ENCODE measurements around the gene NHLH1. TPM values are rescaled to one million over a fixed set of nuclear protein-coding genes. Genes with fewer than 3 reads are reported as not detected.

The NHLH1 gene
- total and polyA plus RNA-seq, 8 donors = 0.11 to 0.14 TPM; not detected in 6

DNA sequence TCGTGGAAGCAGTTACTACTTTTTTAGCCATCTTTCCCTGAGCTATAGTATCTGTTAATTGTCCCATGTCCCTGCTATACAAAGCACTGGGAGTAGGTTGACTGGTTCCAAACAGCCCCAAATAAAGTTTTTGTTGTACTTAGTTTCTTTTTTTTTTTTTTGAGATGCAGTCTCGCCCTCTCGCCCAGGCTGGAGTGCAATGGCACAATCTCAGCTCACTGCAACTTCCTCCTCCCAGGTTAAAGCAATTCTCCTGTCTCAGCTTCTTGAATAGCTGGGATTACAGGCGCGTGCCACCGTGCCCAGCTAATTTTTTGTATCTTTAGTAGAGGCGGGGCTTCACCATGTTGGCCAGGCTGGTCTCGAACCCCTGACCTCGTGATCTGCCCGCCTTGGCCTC lies 20.4 kb upstream of the NHLH1 start:
- Histone ChIP-seq H3K4me1 (peaks cover 0 to 19% (median 4%) of the 10 kb centered on the region in 3 donors), H3K4me3 (no peak overlapping the region), H3K27ac (peak overlapping the region in 1 of 4 donors; percentile 12), H3K9me3 (no peaks in the 10 kb centered on the region), H3K36me3 (peaks cover 8 to 30% (median 18%) of the 10 kb centered on the region in 3 donors), H3K27me3 (no peaks in the 10 kb centered on the region)
- TF ChIP-seq, protein P1, sequence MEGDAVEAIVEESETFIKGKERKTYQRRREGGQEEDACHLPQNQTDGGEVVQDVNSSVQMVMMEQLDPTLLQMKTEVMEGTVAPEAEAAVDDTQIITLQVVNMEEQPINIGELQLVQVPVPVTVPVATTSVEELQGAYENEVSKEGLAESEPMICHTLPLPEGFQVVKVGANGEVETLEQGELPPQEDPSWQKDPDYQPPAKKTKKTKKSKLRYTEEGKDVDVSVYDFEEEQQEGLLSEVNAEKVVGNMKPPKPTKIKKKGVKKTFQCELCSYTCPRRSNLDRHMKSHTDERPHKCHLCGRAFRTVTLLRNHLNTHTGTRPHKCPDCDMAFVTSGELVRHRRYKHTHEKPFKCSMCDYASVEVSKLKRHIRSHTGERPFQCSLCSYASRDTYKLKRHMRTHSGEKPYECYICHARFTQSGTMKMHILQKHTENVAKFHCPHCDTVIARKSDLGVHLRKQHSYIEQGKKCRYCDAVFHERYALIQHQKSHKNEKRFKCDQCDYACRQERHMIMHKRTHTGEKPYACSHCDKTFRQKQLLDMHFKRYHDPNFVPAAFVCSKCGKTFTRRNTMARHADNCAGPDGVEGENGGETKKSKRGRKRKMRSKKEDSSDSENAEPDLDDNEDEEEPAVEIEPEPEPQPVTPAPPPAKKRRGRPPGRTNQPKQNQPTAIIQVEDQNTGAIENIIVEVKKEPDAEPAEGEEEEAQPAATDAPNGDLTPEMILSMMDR (IDR thresholded peaks at IDR 0.05) = no peak
- ATAC-seq (no peak), FAIRE-seq (no peak), DNase-seq (no peak)
- intact Hi-C loops (cut with DNase I) = no loop called here
- 81 to 88% methylated on average over 10 of the region's 10 CpGs for WGBS, 2 donors

DNA sequence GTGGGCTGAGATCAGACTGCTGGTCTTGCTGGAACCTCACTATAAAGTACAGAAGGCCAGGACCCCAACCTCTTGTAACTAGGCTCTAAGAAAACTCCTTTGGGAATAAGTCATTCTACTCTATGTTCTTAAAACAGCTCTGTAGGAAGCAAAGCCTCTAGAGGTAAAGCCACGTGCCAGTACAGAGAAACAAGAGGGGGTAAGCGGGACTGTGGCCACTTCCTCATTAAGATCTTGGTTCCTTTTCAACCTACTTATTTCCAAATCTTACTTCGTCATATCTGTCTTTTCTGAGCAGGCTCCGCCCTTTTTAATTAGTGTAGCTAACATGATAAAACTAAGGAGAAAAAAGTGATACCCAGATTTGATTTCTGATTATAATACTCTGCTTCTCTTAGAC lies 19.9 kb upstream of the NHLH1 start:
- ATAC-seq = no peak
- no peaks in the 10 kb centered on the region for H3K27me3 ChIP-seq
- H3K4me3 ChIP-seq = no peak overlapping the region
- no peak for DNase-seq
- 76 to 80% methylated on average over 4 of the region's 4 CpGs for WGBS, 2 donors
- peak overlapping the region in 1 of 4 donors; percentile 12 for H3K27ac ChIP-seq
- FAIRE-seq = no peak
- H3K36me3 ChIP-seq = peaks cover 11 to 35% (median 19%) of the 10 kb centered on the region in 3 donors
- no peaks in the 10 kb centered on the region for H3K9me3 ChIP-seq
- TF ChIP-seq, protein P1 (IDR thresholded peaks at IDR 0.05) = no peak
- intact Hi-C loops (cut with DNase I) = no loop called here
- H3K4me1 ChIP-seq = peaks cover 0 to 14% (median 0%) of the 10 kb centered on the region in 3 donors

DNA sequence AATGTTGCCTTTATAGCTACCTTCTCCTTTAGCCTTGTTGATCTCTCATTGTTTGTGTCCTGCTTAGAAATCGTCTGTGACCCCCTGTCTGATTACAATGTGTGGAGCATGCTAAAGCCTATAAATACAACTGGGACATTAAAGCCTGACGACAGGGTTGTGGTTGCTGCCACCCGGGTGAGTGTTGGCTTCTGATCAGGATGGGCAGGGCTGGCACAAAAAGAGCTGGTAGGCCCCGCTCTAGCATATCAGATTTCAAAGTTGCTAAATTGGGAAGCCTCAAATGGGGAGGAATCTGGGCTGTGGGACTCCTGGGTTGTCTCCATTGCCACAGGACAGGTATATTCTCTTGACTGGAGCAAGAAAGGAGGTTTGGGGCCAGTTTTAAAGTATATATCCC lies 15.2 kb upstream of the NHLH1 start:
- TF ChIP-seq, protein P1 (IDR thresholded peaks at IDR 0.05) = no peak
- DNase-seq = no peak
- intact Hi-C loops (cut with DNase I) = no loop called here
- H3K4me1 ChIP-seq = no peaks in the 10 kb centered on the region
- H3K9me3 ChIP-seq = no peaks in the 10 kb centered on the region
- 73 to 82% methylated on average over 4 of the region's 4 CpGs for WGBS, 2 donors
- no peak overlapping the region for H3K27ac ChIP-seq
- ATAC-seq = no peak
- FAIRE-seq = no peak
- no peaks in the 10 kb centered on the region for H3K27me3 ChIP-seq
- no peak overlapping the region for H3K4me3 ChIP-seq
- H3K36me3 ChIP-seq = peaks cover 17 to 79% (median 54%) of the 10 kb centered on the region in 3 donors

DNA sequence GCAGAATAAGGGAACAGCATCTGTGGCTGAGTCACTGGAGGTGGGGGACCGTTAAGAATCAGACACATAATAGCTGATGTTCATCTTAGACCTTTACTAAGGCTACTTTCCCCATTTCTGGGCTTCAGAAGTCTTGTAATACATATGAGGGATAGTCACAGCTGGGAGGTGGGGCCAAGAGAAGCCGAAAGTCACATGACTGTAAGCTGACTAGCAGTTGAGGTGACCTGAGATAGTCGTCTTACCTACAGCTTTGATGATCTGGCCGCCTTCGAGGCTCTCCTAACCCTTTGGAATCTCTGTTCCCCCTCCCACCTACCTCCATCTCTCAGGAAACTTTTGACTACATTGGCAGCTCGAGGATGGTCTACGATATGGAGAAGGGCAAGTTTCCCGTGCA lies 14.3 kb upstream of the NHLH1 start:
- Histone ChIP-seq H3K36me3 (peaks cover 17 to 81% (median 54%) of the 10 kb centered on the region in 3 donors), H3K27me3 (no peaks in the 10 kb centered on the region), H3K27ac (no peak overlapping the region), H3K4me3 (no peak overlapping the region), H3K4me1 (no peaks in the 10 kb centered on the region), H3K9me3 (no peaks in the 10 kb centered on the region)
- intact Hi-C loops (cut with DNase I) = no loop called here
- TF ChIP-seq, protein P1 (IDR thresholded peaks at IDR 0.05) = no peak
- ATAC-seq (no peak), FAIRE-seq (no peak), DNase-seq (no peak)
- 82 to 92% methylated on average over 8 of the region's 8 CpGs for WGBS, 2 donors

DNA sequence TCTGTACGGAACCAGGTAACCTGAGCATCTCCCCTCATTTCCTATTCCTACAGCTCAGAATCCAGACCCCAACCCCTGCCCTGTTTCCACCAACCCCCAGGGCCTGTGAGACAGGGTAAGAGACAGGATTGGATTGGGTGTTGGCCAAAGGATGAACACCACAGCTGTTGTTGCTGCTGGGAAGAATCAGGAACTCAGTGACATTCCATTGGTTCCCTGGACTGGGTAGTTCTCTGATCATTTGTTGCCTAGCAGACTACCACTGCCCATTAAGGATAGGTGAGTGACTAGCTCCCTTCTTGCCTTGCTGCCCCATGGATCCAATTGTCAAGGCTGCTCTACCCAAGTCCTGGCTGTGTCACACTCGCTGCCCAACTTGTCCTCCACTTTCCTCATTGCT lies 13.6 kb upstream of the NHLH1 start:
- FAIRE-seq = no peak
- no peaks in the 10 kb centered on the region for H3K9me3 ChIP-seq
- no peak for ATAC-seq
- H3K4me3 ChIP-seq = no peak overlapping the region
- no peaks in the 10 kb centered on the region for H3K4me1 ChIP-seq
- WGBS, 2 donors = 90 to 91% methylated on average over 2 of the region's 2 CpGs
- TF ChIP-seq, protein P1 (IDR thresholded peaks at IDR 0.05) = no peak
- H3K27me3 ChIP-seq = no peaks in the 10 kb centered on the region
- DNase-seq = no peak
- no peak overlapping the region for H3K27ac ChIP-seq
- H3K36me3 ChIP-seq = peaks cover 17 to 86% (median 54%) of the 10 kb centered on the region in 3 donors
- intact Hi-C loops (cut with DNase I) = no loop called here
